Brain microvascular endothelial cell (primary cell): ENCODE results near the gene TGFB1I1.
A peak's percentile ranks its signal among the peaks of the same experiment; 100 is the strongest.

ENCODE experiments used
- DNase-seq: peaks from one replicate; pipeline ENCODE4 v3.0.0-alpha.2; 2020
- H3K27ac ChIP-seq: fragments of 250-450 bp; sonication (Bioruptor Pico); 2 replicates; pipeline ENCODE4 v1.5.1; 2020; ENCODE audit warnings: mild to moderate bottlenecking, moderate library complexity
- H3K27me3 ChIP-seq: fragments of 250-450 bp; sonication (Bioruptor Pico); replicated peaks from 2 replicates; pipeline ENCODE4 v1.5.1; 2020; ENCODE audit warnings: mild to moderate bottlenecking
- H3K36me3 ChIP-seq: fragments of 250-450 bp; sonication (Bioruptor Pico); replicated peaks from 2 replicates; pipeline ENCODE4 v1.5.1; 2020; ENCODE audit warnings: mild to moderate bottlenecking
- H3K4me3 ChIP-seq: 2 replicates; pipeline ENCODE4 v1.5.1; 2011; ENCODE audit warnings: low read depth, mild to moderate bottlenecking, control low read depth, low read length, moderate library complexity
- CTCF ChIP-seq: IDR thresholded peaks from 2 replicates; pipeline ENCODE4 v1.5.1; 2011; ENCODE audit warnings: low read depth, mild to moderate bottlenecking, moderate library complexity, low read length, control low read depth, inconsistent platforms; ENCODE audit errors: missing control alignments
- in situ Hi-C: cut with HindIII; loops from 2 replicates; pipeline ENCODE4 v1.10.0; 2017; ENCODE audit warnings: low sequenced_read_pairs, low pct_ligation_motif_present

The TGFB1I1 gene

GRCh38 chr16:31451201-31451600 lies 20.8 kb upstream of the TGFB1I1 start:
- no peak overlapping the region for H3K27ac ChIP-seq

DNA sequence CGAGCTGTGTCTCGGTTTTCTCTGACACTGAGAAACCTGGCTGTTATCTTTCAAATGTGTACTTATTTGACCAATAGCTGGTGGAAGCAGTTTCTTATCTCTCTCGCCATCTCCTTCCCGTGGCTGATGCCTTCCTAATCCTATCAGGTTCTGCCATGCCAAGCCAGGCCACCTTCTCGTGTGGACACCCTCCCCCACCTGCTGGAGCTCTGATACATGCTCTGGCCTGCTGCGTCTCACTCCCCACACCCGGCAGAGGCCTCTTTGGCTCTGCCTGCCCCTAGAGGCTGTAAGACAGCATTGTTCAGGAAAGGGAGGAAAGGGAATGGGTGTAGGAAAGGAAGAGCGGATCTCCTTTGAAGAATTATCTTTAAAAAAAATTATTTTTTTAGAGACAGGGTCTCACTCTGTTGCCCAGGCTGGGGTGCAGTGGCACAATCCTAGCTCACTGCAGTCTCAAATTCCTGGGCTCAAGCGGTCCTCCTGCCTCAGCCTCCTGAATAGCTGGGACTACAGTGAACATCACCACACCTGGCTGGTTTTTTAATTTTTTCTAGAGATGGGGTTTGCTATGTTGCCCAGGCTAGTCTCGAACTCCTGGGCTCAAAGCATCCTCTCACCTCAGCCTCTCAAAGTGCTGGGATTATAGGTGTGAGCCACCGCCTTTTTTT lies 20.1 kb upstream of the TGFB1I1 start:
- Histone ChIP-seq H3K36me3 (no peaks in the 10 kb centered on the region), H3K4me3 (no peak overlapping the region), H3K27me3 (no peaks in the 10 kb centered on the region), H3K27ac (peak overlapping the region; percentile 77)
- DNase-seq: peak; percentile 64
- in situ Hi-C loops: loop anchor here (25.0 kb wide), 2 partner anchors 265 to 515 kb away; partner anchors contain the start of genes FUS and ORAI3
- peak; percentile 86 for TF ChIP-seq CTCF

More at GRCh38 chr16:31451201-31451600, 20.8 kb upstream of the TGFB1I1 start:
- Histone ChIP-seq H3K36me3 (no peaks in the 10 kb centered on the region), H3K4me3 (no peak overlapping the region), H3K27me3 (no peaks in the 10 kb centered on the region)
- in situ Hi-C loops: loop anchor here (25.0 kb wide), 2 partner anchors 264 to 514 kb away; partner anchors contain the start of genes FUS and ORAI3
- no peak for DNase-seq
- TF ChIP-seq CTCF: no peak

DNA sequence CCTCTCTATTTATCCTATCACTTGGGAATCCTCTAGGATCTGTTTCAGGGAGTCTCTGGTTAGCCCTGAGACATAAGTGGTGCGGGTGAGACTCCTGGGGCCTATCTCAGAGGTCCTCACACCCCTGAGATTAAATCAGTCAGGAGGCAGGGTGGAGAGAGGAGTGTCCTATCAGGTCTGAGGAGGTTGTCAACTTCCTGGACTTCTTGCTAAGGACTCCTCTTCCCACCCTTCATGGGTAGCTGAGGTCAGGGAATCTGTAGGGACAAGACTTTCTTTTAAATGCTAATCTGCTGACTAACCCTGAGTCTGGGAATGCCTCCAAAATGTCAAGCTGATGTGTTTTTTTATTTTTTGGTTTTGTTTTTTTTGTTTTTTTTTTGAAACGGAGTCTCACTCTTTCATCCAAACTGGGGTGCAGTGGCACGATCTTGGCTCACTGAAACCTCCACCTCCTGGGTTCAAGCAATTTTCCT lies 19.3 kb upstream of the TGFB1I1 start:
- H3K27ac ChIP-seq: peak overlapping the region; percentile 77
- no peak for TF ChIP-seq CTCF
- no peaks in the 10 kb centered on the region for H3K36me3 ChIP-seq
- in situ Hi-C loops: loop anchor here (25.0 kb wide), 2 partner anchors 265 to 515 kb away; partner anchors contain the start of genes FUS and ORAI3
- DNase-seq: peak; percentile 87
- H3K4me3 ChIP-seq: no peak overlapping the region
- no peaks in the 10 kb centered on the region for H3K27me3 ChIP-seq

DNA sequence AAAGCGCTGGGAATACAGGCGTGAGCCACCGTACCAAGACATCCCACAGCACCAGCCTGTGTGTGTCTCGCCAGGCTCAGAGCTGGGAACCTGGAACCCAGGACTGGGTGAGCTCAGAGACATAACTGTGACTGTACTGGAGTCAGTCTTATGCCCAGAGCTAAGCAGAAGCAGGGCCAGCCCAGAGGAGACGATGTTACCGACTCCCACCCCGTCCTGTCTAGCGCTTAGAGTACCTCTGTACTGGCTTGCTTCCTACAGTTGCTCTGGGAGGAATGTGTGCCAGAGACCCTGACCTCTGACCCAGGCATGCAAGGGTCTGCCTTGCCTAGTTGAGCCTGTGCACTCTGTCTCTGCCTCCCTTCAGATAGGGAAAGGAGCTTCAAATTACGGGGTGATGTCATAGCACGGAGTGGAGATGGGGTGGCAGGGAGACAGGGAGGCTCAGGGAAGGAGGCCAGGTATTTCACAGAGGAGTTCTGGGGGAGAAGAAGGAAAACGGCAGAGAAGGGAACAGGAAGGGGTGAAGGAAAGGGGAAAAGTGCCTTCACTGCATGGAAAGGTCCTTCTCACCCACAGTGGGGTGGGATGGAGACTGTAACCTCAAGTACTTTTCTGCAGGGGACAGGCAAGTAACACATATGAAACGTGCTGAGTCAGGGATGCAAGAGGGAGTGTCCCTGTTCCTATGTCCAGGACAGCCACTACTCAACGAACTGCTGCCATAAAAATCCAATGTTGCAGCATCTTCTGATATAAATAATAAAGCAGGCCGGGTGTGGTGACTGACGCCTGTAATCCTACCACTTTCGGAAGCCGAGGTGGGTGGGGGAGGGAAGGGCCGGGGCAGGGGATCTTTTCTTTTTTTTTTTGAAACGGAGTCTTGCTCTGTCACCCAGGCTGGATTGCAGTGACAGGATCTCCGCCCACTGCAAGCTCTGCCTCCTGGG lies 18.4 kb upstream of the TGFB1I1 start:
- TF ChIP-seq CTCF: no peak
- Histone ChIP-seq H3K36me3 (no peaks in the 10 kb centered on the region), H3K27ac (peak overlapping the region; percentile 77), H3K4me3 (no peak overlapping the region), H3K27me3 (no peaks in the 10 kb centered on the region)
- in situ Hi-C loops: loop anchor here (25.0 kb wide), 2 partner anchors 266 to 516 kb away; partner anchors contain the start of genes FUS and ORAI3
- DNase-seq: peak; percentile 40

DNA sequence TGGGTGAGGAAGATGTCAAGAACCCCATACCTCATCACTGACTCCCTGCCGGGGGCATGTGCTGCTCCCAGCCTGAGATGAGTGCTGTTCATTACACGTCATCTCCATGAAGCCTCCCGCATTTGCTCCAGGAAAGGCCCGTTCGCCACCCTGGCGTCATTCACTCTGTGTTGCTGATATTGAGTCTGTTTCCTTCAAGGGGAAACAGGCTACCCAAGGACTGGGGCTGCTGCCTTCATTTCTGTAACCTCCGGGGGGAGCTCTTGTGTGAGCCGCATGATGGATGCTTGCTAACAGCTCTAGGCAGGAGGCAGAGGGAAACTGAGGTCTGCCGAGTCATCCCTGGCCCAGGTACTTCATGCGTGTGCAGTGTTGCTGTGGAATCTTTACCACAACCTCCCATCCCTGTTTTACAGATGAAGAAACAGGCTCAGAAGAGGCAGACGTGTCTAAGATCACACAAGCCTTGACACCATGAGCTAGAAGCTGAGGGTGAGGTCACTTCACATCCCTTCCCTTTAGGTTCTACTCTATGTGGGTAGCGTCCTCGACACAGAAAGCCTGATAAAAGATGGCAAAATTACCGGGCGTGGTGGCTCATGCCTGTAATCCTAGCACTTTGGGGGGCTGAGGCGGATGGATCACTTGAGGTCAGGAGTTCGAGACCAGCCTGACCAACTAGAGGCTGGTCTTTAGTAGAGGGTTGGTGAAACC lies 16.2 kb upstream of the TGFB1I1 start:
- DNase-seq: no peak
- Histone ChIP-seq H3K27ac (no peak overlapping the region), H3K4me3 (no peak overlapping the region), H3K36me3 (no peaks in the 10 kb centered on the region), H3K27me3 (no peaks in the 10 kb centered on the region)
- in situ Hi-C loops: loop anchor here (25.0 kb wide), 2 partner anchors 268 to 518 kb away; partner anchors contain the start of genes FUS and ORAI3
- TF ChIP-seq CTCF: peak; percentile 64
